IMR-90 (cell line): Measurements from ENCODE around the gene NHLH2. TPM values are rescaled to one million over a fixed set of nuclear protein-coding genes. Genes with fewer than 3 reads are reported as not detected.

Experiments
- ATAC-seq: fragments of 200-7000 bp; cut with Tn5 transposase; 2 replicates; pipeline ENCODE4 v1.9.1; 2020; ENCODE audit warnings: low read depth, mild to moderate bottlenecking, moderate library complexity
- BruUV-seq: library from RNA; stranded (reverse); fragments of 400-500 nt; replicated peaks from 2 replicates; lab custom pipeline; 2021; lab: Mats Ljungman, UMichigan
- CTCF ChIA-PET: fragments of 300-600 bp; formaldehyde crosslinking; extraction: SDS; loops from one replicate; lab custom pipeline; 2021; ENCODE audit warnings: antibody characterized with exemption; lab: Yijun Ruan, JAX
- POLR2A ChIA-PET: fragments of 300-600 bp; sonication (Branson Sonifier 250); formaldehyde crosslinking; loops from one replicate; lab custom pipeline; 2022; ENCODE audit warnings: antibody characterized with exemption; ENCODE audit not compliant: unreplicated experiment; lab: Charles Lee
- DNase-seq: peaks from one replicate; pipeline ENCODE4 v3.0.0; 2013
- H2AFZ ChIP-seq: replicated peaks from 2 replicates; pipeline ENCODE3; 2013; ENCODE audit warnings: low read length, mild to moderate bottlenecking; ENCODE audit not compliant: poor library complexity
- H2AK5ac ChIP-seq: 2 replicates; pipeline ENCODE4 v1.6.1; 2013; ENCODE audit warnings: low read depth, low read length, inconsistent platforms
- H2AK9ac ChIP-seq: replicated peaks from 2 replicates; pipeline ENCODE3; 2013; ENCODE audit warnings: mild to moderate bottlenecking, low read depth, low read length, moderate library complexity; ENCODE audit not compliant: poor library complexity
- H2BK120ac ChIP-seq: 2 replicates; pipeline ENCODE4 v1.6.1; 2013; ENCODE audit warnings: low read depth, low read length, inconsistent platforms
- H2BK15ac ChIP-seq: 3 replicates; pipeline ENCODE4 v1.6.1; 2013; ENCODE audit warnings: low read depth, low read length, inconsistent platforms
- H2BK20ac ChIP-seq: 2 replicates; pipeline ENCODE4 v1.6.1; 2013; ENCODE audit warnings: low read depth, mild to moderate bottlenecking, inconsistent platforms, low read length, moderate library complexity
- H2BK5ac ChIP-seq: 2 replicates; pipeline ENCODE4 v1.6.1; 2013; ENCODE audit warnings: mild to moderate bottlenecking, low read depth, low read length, inconsistent platforms; ENCODE audit not compliant: poor library complexity, severe bottlenecking
- H3K14ac ChIP-seq: replicated peaks from 2 replicates; pipeline ENCODE4 v1.6.1; 2013; ENCODE audit warnings: low read depth, low read length, inconsistent platforms
- H3K18ac ChIP-seq: 2 replicates; pipeline ENCODE4 v1.6.1; 2013; ENCODE audit warnings: low read depth, low read length, control low read depth
- H3K23ac ChIP-seq: 2 replicates; pipeline ENCODE4 v1.6.1; 2013; ENCODE audit warnings: low read depth, low read length, inconsistent platforms
- H3K27ac ChIP-seq: 2 replicates; pipeline ENCODE4 v1.5.1; 2013; ENCODE audit warnings: mild to moderate bottlenecking, control low read depth, low read length; ENCODE audit not compliant: insufficient read depth
- H3K27me3 ChIP-seq: 2 replicates; pipeline ENCODE4 v1.6.1; 2013; ENCODE audit warnings: low read length; ENCODE audit not compliant: control insufficient read depth, insufficient read depth
- H3K36me3 ChIP-seq: 2 replicates; pipeline ENCODE4 v1.6.1; 2013; ENCODE audit warnings: low read length, mixed read lengths; ENCODE audit not compliant: control insufficient read depth, insufficient read depth
- H3K4ac ChIP-seq: 2 replicates; pipeline ENCODE4 v1.6.1; 2013; ENCODE audit warnings: low read depth, low read length, inconsistent platforms
- H3K4me1 ChIP-seq: 2 replicates; pipeline ENCODE4 v1.6.1; 2013; ENCODE audit warnings: low read length, mixed read lengths; ENCODE audit not compliant: control insufficient read depth, insufficient read depth
- H3K4me2 ChIP-seq: 2 replicates; pipeline ENCODE4 v1.6.1; 2013; ENCODE audit warnings: low read depth, mild to moderate bottlenecking, control low read depth, low read length, moderate library complexity
- H3K4me3 ChIP-seq: 2 replicates; pipeline ENCODE4 v1.5.1; 2013; ENCODE audit warnings: low read depth, mild to moderate bottlenecking, control low read depth, low read length, moderate library complexity; ENCODE audit not compliant: insufficient read depth
- H3K56ac ChIP-seq: 2 replicates; pipeline ENCODE4 v1.6.1; 2013; ENCODE audit warnings: low read length, inconsistent platforms; ENCODE audit not compliant: insufficient read depth; ENCODE audit errors: extremely low read depth
- H3K79me1 ChIP-seq, 2 experiments: 2 replicates each; pipeline ENCODE4 v1.6.1; 2013; ENCODE audit warnings: low read length in 2 of 2, inconsistent platforms in 1 of 2, low read depth in 1 of 2
- H3K9ac ChIP-seq: 2 replicates; pipeline ENCODE4 v1.6.1; 2013; ENCODE audit warnings: low read depth, low read length, control low read depth
- H3K9me1 ChIP-seq: 2 replicates; pipeline ENCODE4 v1.6.1; 2013; ENCODE audit warnings: low read length, inconsistent platforms; ENCODE audit not compliant: insufficient read depth
- H3K9me3 ChIP-seq: 2 replicates; pipeline ENCODE4 v1.6.1; 2013; ENCODE audit warnings: low read length; ENCODE audit not compliant: control insufficient read depth, insufficient read depth
- H4K20me1 ChIP-seq: 2 replicates; pipeline ENCODE4 v1.6.1; 2013; ENCODE audit warnings: low read length, inconsistent platforms; ENCODE audit not compliant: insufficient read depth
- H4K5ac ChIP-seq: 2 replicates; pipeline ENCODE4 v1.6.1; 2013; ENCODE audit warnings: mild to moderate bottlenecking, low read depth, low read length, control low read depth
- H4K8ac ChIP-seq, 2 experiments: 2 replicates each; pipeline ENCODE4 v1.6.1; 2013; ENCODE audit warnings: low read depth in 2 of 2, low read length in 2 of 2, control low read depth in 1 of 2, inconsistent platforms in 1 of 2
- H4K91ac ChIP-seq: 2 replicates; pipeline ENCODE4 v1.6.1; 2013; ENCODE audit warnings: low read depth, low read length, inconsistent platforms; ENCODE audit not compliant: insufficient read depth
- CEBPB ChIP-seq: IDR thresholded peaks from 2 replicates; pipeline ENCODE4 v1.6.1; 2012; ENCODE audit warnings: low read depth, low read length, improper control_type of control experiment
- CHD1 ChIP-seq: IDR thresholded peaks from 2 replicates; pipeline ENCODE4 v1.6.1; 2012; ENCODE audit warnings: low read depth, low read length, improper control_type of control experiment
- CTCF ChIP-seq: conservative IDR thresholded peaks from 2 replicates; pipeline ENCODE4 v1.5.1; 2012; ENCODE audit warnings: mild to moderate bottlenecking, low read depth, low read length, improper control_type of control experiment
- ELK1 ChIP-seq: fragments of 150-350 bp; IDR thresholded peaks from 2 replicates; pipeline ENCODE4 v1.6.1; 2016; ENCODE audit warnings: low read depth, mild to moderate bottlenecking, low read length, moderate library complexity, borderline replicate concordance
- FOS ChIP-seq: fragments of 150-350 bp; IDR thresholded peaks from 2 replicates; pipeline ENCODE4 v1.6.1; 2016; ENCODE audit warnings: low read depth, low read length
- MAFK ChIP-seq: IDR thresholded peaks from 2 replicates; pipeline ENCODE4 v1.6.1; 2012; ENCODE audit warnings: low read depth, low read length, improper control_type of control experiment
- MAZ ChIP-seq: IDR thresholded peaks from 2 replicates; pipeline ENCODE4 v1.6.1; 2012; ENCODE audit warnings: low read depth, mild to moderate bottlenecking, low read length, improper control_type of control experiment, moderate library complexity, borderline replicate concordance
- MXI1 ChIP-seq: IDR thresholded peaks from 2 replicates; pipeline ENCODE4 v1.6.1; 2012; ENCODE audit warnings: low read depth, mild to moderate bottlenecking, low read length, moderate library complexity, borderline replicate concordance
- NFE2L2 ChIP-seq: fragments of 150-350 bp; IDR thresholded peaks from 2 replicates; pipeline ENCODE4 v1.6.1; 2016; ENCODE audit warnings: low read depth, mild to moderate bottlenecking, low read length
- POLR2A ChIP-seq: IDR thresholded peaks from 2 replicates; pipeline ENCODE4 v1.6.1; 2012; ENCODE audit warnings: mild to moderate bottlenecking, low read depth, low read length
- RAD21 ChIP-seq: IDR thresholded peaks from 2 replicates; pipeline ENCODE4 v1.6.1; 2012; ENCODE audit warnings: low read length, improper control_type of control experiment
- RCOR1 ChIP-seq: IDR thresholded peaks from 2 replicates; pipeline ENCODE4 v1.6.1; 2012; ENCODE audit warnings: mild to moderate bottlenecking, low read length, improper control_type of control experiment; ENCODE audit not compliant: insufficient replicate concordance
- RFX5 ChIP-seq: IDR thresholded peaks from 2 replicates; pipeline ENCODE4 v1.8.0; 2012; ENCODE audit warnings: low read depth, mild to moderate bottlenecking, low read length, moderate library complexity
- USF2 ChIP-seq: fragments of 150-350 bp; IDR thresholded peaks from 2 replicates; pipeline ENCODE4 v1.6.1; 2017; ENCODE audit warnings: mild to moderate bottlenecking, antibody characterized with exemption, low read length, low read depth
- WGBS, 2 experiments: methylation state at CpG; one replicate each; pipeline versions ENCODE4 v1.1.5 to v1.1.7; 2013; ENCODE audit warnings: missing lambda C conversion rate in 2 of 2; ENCODE audit not compliant: insufficient read length in 1 of 2; ENCODE audit errors: extremely low coverage in 2 of 2; 5-methylcytosine and 5-hydroxymethylcytosine counted together
- dilution Hi-C: fragments of 300-500 bp; cut with HindIII; formaldehyde crosslinking; loops from one replicate; pipeline ENCODE4 v1.14.3; 2018; ENCODE audit warnings: low sequenced_read_pairs; ENCODE audit not compliant: unreplicated experiment
- in situ Hi-C: fragments of 300-500 bp; cut with MboI; formaldehyde crosslinking; loops from 3 replicates; pipeline ENCODE4 v1.14.3; 2019; ENCODE audit warnings: low sequenced_read_pairs, inconsistent platforms, mixed read lengths
- intact Hi-C: fragments of 100-400 bp; cut with micrococcal nuclease; formaldehyde crosslinking; loops from 2 replicates; pipeline ENCODE4 v1.10.0; 2022
- polyA plus RNA-seq, 3 experiments: library from polyadenylated mRNA; depleted of rRNA; stranded (reverse); fragments of >200 nt; gene quantifications; 2 replicates each; pipeline ENCODE4 v1.2.3, GENCODE V29; 2012; ENCODE audit warnings: low replicate concordance in 1 of 3
- total RNA-seq: library from RNA; depleted of rRNA; stranded (reverse); fragments of >200 nt; gene quantifications from 2 replicates; pipeline ENCODE4 v1.2.3, GENCODE V29; 2012

Gene NHLH2
- total and polyA plus RNA-seq, 2 of the 4 experiments (the other 2 are of a cell fraction) = not detected

GRCh38 chr1:115809847-115810246 lies 31.1 kb downstream of the NHLH2 start:
- WGBS, 2 experiments = no CpG with 5 or more reads among the region's 2 CpGs
- in situ Hi-C loops (loop anchor here (10.0 kb wide), 2 partner anchors 175 to 685 kb away; no protein-coding TSS in a partner anchor), intact Hi-C loops (loop anchor here (5.0 kb wide), 1 partner anchor 42 kb away; no protein-coding TSS in a partner anchor), dilution Hi-C loops (no loop called here)
- no peak overlapping the region for H3K9ac ChIP-seq
- BruUV-seq = no TSS peak
- H3K56ac ChIP-seq = no peak overlapping the region
- H3K14ac ChIP-seq = no peak overlapping the region
- H3K36me3 ChIP-seq = no peaks in the 10 kb centered on the region
- H2BK15ac ChIP-seq = no peak overlapping the region
- H3K4ac ChIP-seq = no peak overlapping the region
- TF ChIP-seq MAFK = no peak
- no peak for TF ChIP-seq CEBPB
- TF ChIP-seq RFX5 = no peak
- TF ChIP-seq FOS = no peak
- no peak for TF ChIP-seq POLR2A
- TF ChIP-seq RAD21 = no peak
- no peak for TF ChIP-seq MAZ
- TF ChIP-seq NFE2L2 = no peak
- TF ChIP-seq MXI1 = no peak
- TF ChIP-seq CHD1 = no peak
- TF ChIP-seq USF2 = no peak
- no peak for TF ChIP-seq ELK1
- no peak for TF ChIP-seq CTCF
- no peak for TF ChIP-seq RCOR1
- no peak for ATAC-seq
- no peaks in the 10 kb centered on the region for H4K20me1 ChIP-seq
- no peak overlapping the region for H3K23ac ChIP-seq
- no peaks in the 10 kb centered on the region for H3K9me1 ChIP-seq
- H2BK5ac ChIP-seq = no peak overlapping the region
- no peak overlapping the region for H3K27ac ChIP-seq
- no peak overlapping the region for H3K4me3 ChIP-seq
- H4K5ac ChIP-seq = no peak overlapping the region
- no peak overlapping the region for H3K4me2 ChIP-seq
- no peak overlapping the region for H2BK20ac ChIP-seq
- no peak overlapping the region for H4K91ac ChIP-seq
- H4K8ac ChIP-seq = no peak overlapping the region
- peaks cover 4% of the 10 kb centered on the region for H3K27me3 ChIP-seq
- no peak overlapping the region for H2BK120ac ChIP-seq
- no peaks in the 10 kb centered on the region for H3K79me1 ChIP-seq
- H3K18ac ChIP-seq = no peak overlapping the region
- H2AFZ ChIP-seq = no peak overlapping the region
- ChIA-PET POLR2A (no interaction called here), CTCF (no interaction called here)
- H3K9me3 ChIP-seq = no peaks in the 10 kb centered on the region
- H2AK9ac ChIP-seq = no peak overlapping the region
- DNase-seq = no peak
- H3K4me1 ChIP-seq = no peaks in the 10 kb centered on the region
- H2AK5ac ChIP-seq = no peak overlapping the region
